Endodermal cell (in vitro differentiated cells): ENCODE results near the gene ASTN2. TPM values are rescaled to one million over a fixed set of nuclear protein-coding genes. Genes with fewer than 3 reads are reported as not detected.

Experiments used
- DNase-seq: peaks from one replicate; pipeline ENCODE4 v3.0.0-alpha.2; 2017
- H3K27ac ChIP-seq: 2 replicates; pipeline ENCODE4 v1.5.1; 2013; ENCODE audit warnings: mild to moderate bottlenecking, low read depth, low read length, moderate library complexity
- H3K27me3 ChIP-seq: 2 replicates; pipeline ENCODE4 v1.6.1; 2013; ENCODE audit warnings: mild to moderate bottlenecking, low read length, moderate library complexity; ENCODE audit not compliant: insufficient read depth, control insufficient read depth, poor library complexity, severe bottlenecking
- H3K36me3 ChIP-seq: 2 replicates; pipeline ENCODE4 v1.7.0; 2013; ENCODE audit warnings: mild to moderate bottlenecking, low read length, moderate library complexity; ENCODE audit not compliant: control insufficient read depth, insufficient read depth
- H3K4me1 ChIP-seq: one replicate; pipeline ENCODE4 v1.7.0; 2013; ENCODE audit warnings: low read length; ENCODE audit not compliant: control insufficient read depth, insufficient read depth
- H3K4me3 ChIP-seq: 2 replicates; pipeline ENCODE4 v1.5.1; 2013; ENCODE audit warnings: mild to moderate bottlenecking, low read length, moderate library complexity
- H3K9ac ChIP-seq: 2 replicates; pipeline ENCODE4 v1.6.1; 2013; ENCODE audit warnings: mild to moderate bottlenecking, low read length, moderate library complexity; ENCODE audit not compliant: poor library complexity, severe bottlenecking; ENCODE audit errors: extremely low read depth
- H3K9me3 ChIP-seq: 2 replicates; pipeline ENCODE4 v1.6.1; 2013; ENCODE audit warnings: mild to moderate bottlenecking, low read length, moderate library complexity; ENCODE audit not compliant: control insufficient read depth
- H3K27ac Mint-ChIP-seq: 2 replicates; pipeline ENCODE4 v1.8.0; 2020; ENCODE audit warnings: mixed read lengths
- H3K27me3 Mint-ChIP-seq: 2 replicates; pipeline ENCODE4 v1.8.0; 2021; ENCODE audit warnings: mild to moderate bottlenecking, mixed read lengths; ENCODE audit not compliant: insufficient read depth
- H3K36me3 Mint-ChIP-seq: 2 replicates; pipeline ENCODE4 v1.8.0; 2020; ENCODE audit warnings: low read depth, mixed read lengths
- H3K4me1 Mint-ChIP-seq: 2 replicates; pipeline ENCODE4 v1.8.0; 2020; ENCODE audit warnings: mixed read lengths
- H3K4me3 Mint-ChIP-seq: 2 replicates; pipeline ENCODE4 v1.8.0; 2020; ENCODE audit warnings: mild to moderate bottlenecking, moderate library complexity, mixed read lengths
- H3K9me3 Mint-ChIP-seq: 2 replicates; pipeline ENCODE4 v1.8.0; 2020; ENCODE audit warnings: mild to moderate bottlenecking, mixed read lengths
- CTCF ChIP-seq: fragments of 200-600 bp; sonication (generic); conservative IDR thresholded peaks from 2 replicates; pipeline ENCODE4 v1.5.0; 2021; ENCODE audit warnings: antibody characterized with exemption, mild to moderate bottlenecking
- WGBS, 2 experiments: methylation state at CpG; one replicate each; pipeline versions ENCODE4 v1.1.5 to v1.1.7; 2013; ENCODE audit warnings: missing lambda C conversion rate in 2 of 2, mixed read lengths in 1 of 2; ENCODE audit not compliant: insufficient coverage in 1 of 2, insufficient read length in 1 of 2; 5-methylcytosine and 5-hydroxymethylcytosine counted together
- total RNA-seq, 2 donors: library from RNA; stranded (reverse); fragmentation: NEBNext Ultra II Directional in 1 of 2; extraction: Animal tissue kit (Norgen Biotek cat#: 25700) in 1 of 2; gene quantifications; 2 replicates in 1 of 2; 3 replicates in 1 of 2; pipeline ENCODE4 v1.2.1, GENCODE V29; 2021

ASTN2 gene
- total RNA-seq, 2 donors from 2014 or later, result 8.9 to 10.4 TPM

DNA sequence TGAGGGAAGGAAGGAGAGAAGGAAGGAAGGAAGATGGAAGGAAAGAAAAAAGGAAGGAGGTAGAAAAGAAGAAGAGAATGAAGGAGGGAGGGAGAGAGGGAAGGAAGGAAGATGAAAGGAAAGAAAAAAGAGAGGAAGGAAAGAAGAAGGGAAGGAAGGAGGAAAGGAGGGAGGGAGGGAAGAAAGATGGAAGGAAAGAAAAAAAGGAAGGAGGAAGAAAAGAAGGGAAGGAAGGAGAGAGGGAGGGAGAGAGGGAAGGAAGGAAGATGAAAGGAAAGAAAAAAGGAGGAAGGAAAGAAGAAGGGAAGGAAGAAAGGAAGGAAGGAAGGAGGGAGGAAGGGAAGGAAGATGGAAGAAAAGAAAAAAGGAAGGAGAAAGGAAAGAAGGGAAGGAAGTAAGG is 912.1 kb downstream of the ASTN2 start:
- no peak overlapping the region for H3K9ac ChIP-seq
- H3K9me3 Mint-ChIP-seq, result no peaks in the 10 kb centered on the region

GRCh38 chr9:116501871-116502270 is 913.0 kb downstream of the ASTN2 start:
- H3K4me1 Mint-ChIP-seq, result peaks cover 12% of the 10 kb centered on the region
- no peak overlapping the region for H3K4me3 Mint-ChIP-seq
- peaks cover 12% of the 10 kb centered on the region for H3K27me3 ChIP-seq
- peaks cover 17% of the 10 kb centered on the region for H3K27me3 Mint-ChIP-seq
- no peak overlapping the region for H3K27ac Mint-ChIP-seq
- no peak overlapping the region for H3K27ac ChIP-seq
- H3K36me3 ChIP-seq, result no peaks in the 10 kb centered on the region
- H3K9ac ChIP-seq, result no peak overlapping the region
- no peaks in the 10 kb centered on the region for H3K9me3 Mint-ChIP-seq
- H3K9me3 ChIP-seq, result no peaks in the 10 kb centered on the region
- H3K36me3 Mint-ChIP-seq, result no peaks in the 10 kb centered on the region
- H3K4me1 ChIP-seq, result peaks cover 3% of the 10 kb centered on the region
- DNase-seq, result no peak
- WGBS, 2 experiments, result 93% methylated on average over 1 of the region's 1 CpG; no CpG with 5 or more reads in 1 of the 2 experiments
- TF ChIP-seq CTCF, result no peak
- H3K4me3 ChIP-seq, result no peak overlapping the region

More for the DNA sequence above, 912.1 kb downstream of the ASTN2 start:
- no peak overlapping the region for H3K4me3 ChIP-seq
- DNase-seq, result no peak
- H3K36me3 ChIP-seq, result no peaks in the 10 kb centered on the region
- no peak overlapping the region for H3K27ac Mint-ChIP-seq
- H3K4me1 Mint-ChIP-seq, result peaks cover 12% of the 10 kb centered on the region
- no peak overlapping the region for H3K27ac ChIP-seq
- no peaks in the 10 kb centered on the region for H3K36me3 Mint-ChIP-seq
- peaks cover 12% of the 10 kb centered on the region for H3K27me3 ChIP-seq
- no peak for TF ChIP-seq CTCF
- no peak overlapping the region for H3K4me3 Mint-ChIP-seq
- H3K27me3 Mint-ChIP-seq, result peaks cover 14% of the 10 kb centered on the region
- peaks cover 3% of the 10 kb centered on the region for H3K4me1 ChIP-seq
- H3K9me3 ChIP-seq, result no peaks in the 10 kb centered on the region

GRCh38 chr9:116499986-116500871 is 914.6 kb downstream of the ASTN2 start:
- no peak overlapping the region for H3K9ac ChIP-seq
- Mint-ChIP-seq H3K27me3 (peaks cover 18% of the 10 kb centered on the region), H3K4me1 (peaks cover 12% of the 10 kb centered on the region), H3K36me3 (no peaks in the 10 kb centered on the region), H3K27ac (peak overlapping the region; percentile 50), H3K4me3 (no peak overlapping the region), H3K9me3 (no peaks in the 10 kb centered on the region)
- peaks cover 3% of the 10 kb centered on the region for H3K4me1 ChIP-seq
- no peak for TF ChIP-seq CTCF
- H3K27me3 ChIP-seq, result peaks cover 12% of the 10 kb centered on the region
- WGBS, 2 experiments, result 69 to 72% methylated on average over 2 to 5 of the region's 5 CpGs
- no peaks in the 10 kb centered on the region for H3K9me3 ChIP-seq
- H3K27ac ChIP-seq, result no peak overlapping the region
- peak overlapping the region; percentile 22 for H3K4me3 ChIP-seq
- no peaks in the 10 kb centered on the region for H3K36me3 ChIP-seq
- DNase-seq, result peak; percentile 78
